ENCODE data around the gene PGM5. TPM values are rescaled to one million over a fixed set of nuclear protein-coding genes. Genes with fewer than 3 reads are reported as not detected.

PGM5 gene
- not detected in 5 replicates for total RNA-seq (2022; extraction: Qiagen RNA extraction)

DNA sequence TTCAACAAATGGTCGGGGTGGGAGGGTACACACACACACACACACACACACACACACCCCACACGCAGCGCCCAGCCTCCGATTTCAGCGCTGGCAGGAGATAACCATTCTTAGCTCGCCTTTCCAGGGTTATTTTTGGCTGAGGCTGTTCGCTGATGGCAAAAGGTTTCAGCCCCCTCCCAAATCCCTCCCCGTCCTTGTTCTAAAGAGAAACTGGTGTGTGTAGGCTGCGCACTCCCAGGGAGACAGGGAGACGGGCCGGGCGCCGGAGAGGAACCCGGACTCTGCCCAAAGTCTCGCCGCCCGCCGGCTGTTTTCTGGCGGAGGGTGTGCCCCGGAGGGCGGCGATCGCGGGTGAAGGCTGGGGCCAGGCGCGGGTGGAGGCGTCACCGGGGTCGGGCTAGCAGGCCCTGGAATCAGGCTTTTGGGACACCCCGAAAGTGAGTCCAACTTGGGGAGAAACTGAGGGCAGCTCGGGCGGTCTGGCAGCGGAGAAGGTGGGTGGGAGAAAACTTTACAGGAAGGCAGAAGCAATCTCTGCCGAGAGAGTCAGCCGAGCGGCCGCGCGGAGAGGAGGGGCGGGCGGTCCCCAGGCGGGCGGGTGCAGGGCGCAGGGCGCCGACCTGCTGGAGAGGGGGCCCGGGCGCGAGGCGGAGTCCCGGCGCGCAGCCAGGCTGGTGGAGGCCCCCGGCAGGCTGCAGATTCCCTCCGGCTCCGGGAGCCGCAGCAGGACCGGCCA is at the start of gene PGM5:
PGM5 (plus strand) TSS at position 232 of the 739 bp plus-strand sequence. CDS start 517 bp downstream, outside the sequence.

DNA sequence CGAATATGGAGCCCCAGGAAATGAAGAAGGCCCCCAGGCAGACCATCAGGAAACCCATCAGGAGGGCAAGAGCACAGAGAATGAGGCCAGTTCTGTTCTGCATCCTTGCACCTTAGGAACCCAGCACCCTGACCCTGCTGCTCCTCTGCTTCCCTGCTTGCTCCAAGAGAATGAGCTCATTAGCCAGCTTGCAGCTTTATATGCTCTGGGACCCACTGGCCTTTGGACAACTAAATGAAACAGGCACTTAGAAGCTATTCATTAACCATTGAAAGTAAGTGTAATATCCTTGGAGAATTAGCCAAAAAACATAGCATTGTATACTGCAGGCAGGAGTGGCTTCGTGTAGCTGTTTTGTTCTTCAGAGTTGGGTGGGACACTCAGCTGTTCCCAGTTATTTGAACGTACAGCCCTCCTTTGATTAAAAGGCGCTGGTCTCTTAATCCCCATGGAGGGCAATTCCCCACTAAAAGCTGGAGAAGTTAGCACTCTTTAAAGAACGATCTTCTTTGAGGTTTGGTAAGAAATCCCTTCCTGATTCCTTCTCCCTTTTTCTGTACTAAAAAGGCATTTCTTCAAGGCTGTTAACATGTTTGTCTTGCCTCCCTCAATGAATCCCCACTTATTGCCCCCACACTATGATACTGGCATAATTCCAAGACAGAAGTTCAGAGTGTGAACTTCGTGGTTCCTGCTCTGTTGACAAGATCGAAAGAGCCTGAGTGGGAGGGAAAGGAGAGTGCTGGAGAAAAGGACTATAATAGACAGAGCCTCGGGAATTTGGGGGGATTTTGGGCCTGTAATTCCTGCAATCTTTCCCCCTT is 184.5 kb downstream of the PGM5 start, which contains the start of gene TMEM252:
TMEM252 (minus strand) TSS at position 172 of the 824 bp plus-strand sequence; CDS start at position 103, 69 bp downstream.

Other genes starting within 250 kb of the PGM5 start
- 52.7 to 93.5 TPM (median 60.4 TPM) in 5 replicates for gene ZNG1C, start 114.6 kb upstream of the PGM5 start, total RNA-seq (2022; extraction: Qiagen RNA extraction)
- gene FOXD4L3, start 53.7 kb upstream of the PGM5 start, total RNA-seq (2022; extraction: Qiagen RNA extraction), result 0.08 to 0.16 TPM (median 0.10 TPM) in 3 of 5 replicates, not detected in the others
- not detected in 5 replicates for gene TMEM252, start 184.3 kb downstream of the PGM5 start, total RNA-seq (2022; extraction: Qiagen RNA extraction)